Raji (cell line): ENCODE results near the gene MED27.

Source experiments
- POLR2A ChIP-seq: IDR thresholded peaks from 2 replicates; pipeline ENCODE4 v1.6.1; 2011; ENCODE audit warnings: low read depth, low read length, control low read depth; ENCODE audit not compliant: insufficient read depth

Gene MED27

DNA sequence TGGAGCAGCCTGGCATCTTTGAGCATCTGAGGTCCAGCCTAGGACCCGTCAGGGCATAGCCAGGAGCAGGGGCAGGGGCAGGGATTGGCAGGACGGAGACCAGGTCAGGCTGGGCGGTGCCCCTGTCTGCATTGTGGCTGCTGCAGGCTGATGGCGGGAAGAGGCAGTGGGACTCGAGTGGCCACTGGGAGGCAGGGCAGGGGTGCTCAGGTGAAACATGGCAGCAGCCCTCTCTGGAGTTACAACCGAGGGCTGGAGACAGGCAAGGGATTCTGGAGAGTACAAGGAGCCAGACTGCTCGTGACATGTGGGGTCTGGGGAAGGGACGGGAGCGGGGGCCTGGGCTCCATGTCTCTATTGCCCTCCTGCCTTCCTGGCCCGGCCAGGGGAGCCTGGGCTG is 242.4 kb downstream of the MED27 start:
- TF ChIP-seq POLR2A = no peak

DNA sequence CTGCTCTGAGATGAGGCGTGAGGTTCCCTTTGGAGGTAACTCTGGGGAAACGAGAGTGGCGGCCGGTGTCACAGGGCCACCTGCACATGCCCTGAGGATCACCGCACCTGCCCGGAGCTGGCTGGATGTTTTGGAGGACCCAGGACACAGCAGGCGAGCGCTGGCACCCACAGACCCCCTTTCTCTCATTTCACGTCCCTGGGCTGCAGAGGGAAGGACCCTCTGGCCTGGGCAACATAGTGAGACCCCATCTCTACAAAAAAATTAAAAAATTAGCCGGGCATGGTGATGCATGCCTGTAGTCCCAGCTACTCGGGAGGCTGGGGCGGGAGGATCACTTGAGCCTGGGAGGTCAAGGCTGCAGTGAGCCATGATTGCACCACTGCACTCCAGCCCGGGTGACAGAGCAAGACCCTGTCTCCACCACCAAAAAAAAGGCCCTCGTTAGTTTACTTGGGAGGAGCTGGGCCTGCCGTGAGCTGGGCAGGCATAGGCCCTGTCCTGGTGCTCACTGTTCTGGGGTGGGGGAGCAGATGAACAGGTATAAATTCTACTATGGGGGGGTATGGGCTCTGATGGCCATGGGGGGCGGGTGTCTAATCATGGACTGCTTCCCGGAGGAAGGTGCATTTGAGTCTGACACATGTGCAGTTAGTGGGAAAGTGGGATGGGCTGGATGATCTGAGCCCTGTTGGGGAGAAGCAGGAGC is 242.9 kb downstream of the MED27 start:
- TF ChIP-seq POLR2A = no peak

DNA sequence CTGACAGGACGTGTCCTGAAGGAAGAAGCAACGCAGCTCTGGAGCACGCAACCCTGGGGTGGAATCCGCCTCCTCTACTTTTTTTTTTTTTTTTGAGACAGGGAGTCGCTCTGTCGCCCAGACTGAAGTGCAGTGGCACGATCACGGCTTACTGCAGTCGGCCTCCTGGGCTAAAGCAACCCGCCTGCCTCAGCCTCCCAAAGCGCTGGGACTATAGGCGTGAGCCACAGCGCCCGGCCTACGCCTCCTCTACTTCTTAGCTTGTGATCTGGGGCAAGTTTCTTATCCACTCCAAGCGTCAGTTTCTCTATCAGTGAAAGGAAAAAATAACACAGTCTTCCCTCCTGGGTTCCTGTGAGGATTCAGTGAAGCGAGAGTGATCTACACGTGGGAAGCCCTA is 243.6 kb downstream of the MED27 start:
- no peak for TF ChIP-seq POLR2A

DNA sequence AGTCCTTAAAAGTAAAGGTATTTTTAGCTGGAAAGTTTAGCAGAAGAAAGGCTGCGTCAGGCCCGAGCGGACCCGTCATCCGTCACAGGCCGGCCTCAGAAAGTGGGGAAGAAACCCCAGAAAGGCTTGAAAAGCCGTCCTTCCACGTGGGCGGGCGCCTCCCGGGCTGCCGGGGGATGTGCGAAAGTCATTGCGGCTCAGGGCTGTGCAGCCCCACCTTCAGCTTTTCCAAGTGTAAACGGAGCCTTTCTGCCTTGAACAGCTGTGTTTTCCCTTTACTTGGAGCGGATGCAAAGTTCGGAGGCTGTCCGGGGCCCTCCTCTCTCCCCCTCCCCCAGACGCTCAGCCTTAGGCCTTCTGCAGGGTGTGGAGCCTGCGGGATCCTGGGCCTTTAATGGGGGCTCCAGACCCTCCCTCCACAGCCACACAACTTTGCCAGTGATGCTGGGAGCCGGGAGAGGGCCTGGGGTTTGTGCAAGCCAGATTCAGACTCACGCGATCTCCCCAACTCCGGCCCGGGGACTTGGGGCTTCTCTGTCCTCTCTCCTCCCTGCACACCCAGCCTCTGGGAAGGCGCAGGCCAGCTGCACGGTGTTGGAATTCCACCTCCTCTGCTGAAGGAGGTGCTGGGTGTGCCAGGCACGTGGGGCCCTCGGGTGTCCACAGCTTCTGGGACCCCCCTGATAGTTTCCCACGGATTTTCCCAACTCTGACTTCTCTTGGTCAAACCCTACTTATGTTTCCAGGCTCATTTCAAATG is 244.3 kb downstream of the MED27 start:
- no peak for TF ChIP-seq POLR2A

DNA sequence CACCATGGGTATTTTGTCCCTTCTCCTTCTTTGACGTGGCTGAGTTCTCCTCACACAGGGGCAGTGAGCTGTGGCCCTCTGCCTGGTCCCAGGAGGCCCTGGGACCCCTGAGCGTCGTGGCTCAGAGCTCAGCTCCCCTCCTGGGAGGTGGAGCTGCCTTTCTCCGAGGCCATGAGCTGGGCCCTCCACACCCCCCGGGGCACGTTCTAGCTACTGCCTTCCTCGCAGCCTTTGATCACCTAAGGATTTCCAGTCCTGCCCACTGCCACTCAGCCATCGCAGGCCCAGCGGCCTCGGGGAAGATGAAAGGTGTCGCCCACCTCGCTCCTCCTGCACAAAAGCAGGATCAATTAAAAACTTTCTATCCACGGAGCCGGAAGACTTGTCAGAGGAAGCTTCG is 244.9 kb downstream of the MED27 start:
- TF ChIP-seq POLR2A = no peak

DNA sequence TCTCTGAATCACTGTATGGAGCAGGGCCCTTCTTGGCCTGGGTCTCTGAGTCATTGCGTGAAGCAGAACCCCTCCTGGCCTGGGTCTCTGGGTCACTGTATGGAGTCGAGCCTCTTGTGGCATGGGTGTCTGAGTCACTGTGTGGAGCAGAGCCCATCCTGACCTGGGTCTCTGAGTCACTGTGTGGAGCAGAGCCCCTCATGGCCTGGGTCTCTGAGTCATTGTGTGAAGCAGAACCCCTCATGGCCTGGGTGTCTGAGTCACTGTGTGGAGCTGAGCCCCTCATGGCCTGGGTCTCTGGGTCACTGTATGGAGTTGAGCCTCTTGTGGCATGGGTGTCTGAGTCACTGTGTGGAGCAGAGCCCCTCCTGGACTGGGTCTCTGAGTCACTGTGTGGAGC is 245.8 kb downstream of the MED27 start:
- TF ChIP-seq POLR2A = no peak

DNA sequence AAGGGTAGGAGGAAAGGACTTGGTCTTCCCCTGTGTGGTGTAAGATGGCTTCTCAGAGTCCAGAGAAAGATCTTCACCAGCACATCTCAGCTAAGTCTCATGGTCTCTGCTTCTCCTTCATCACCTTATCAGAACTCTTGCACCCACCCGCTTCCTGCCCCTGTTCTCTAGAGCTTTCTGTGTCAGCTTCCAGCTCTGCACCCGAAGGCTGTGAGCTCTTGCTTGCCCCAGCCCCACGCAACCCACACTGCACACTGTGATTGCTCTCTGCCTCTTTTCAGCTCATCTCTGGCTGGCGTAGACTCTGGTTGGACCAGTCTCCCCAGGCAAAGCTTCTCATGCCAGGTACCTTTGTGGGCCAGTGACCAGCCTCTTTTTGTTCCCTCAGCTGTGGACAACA is 246.6 kb downstream of the MED27 start:
- no peak for TF ChIP-seq POLR2A

DNA sequence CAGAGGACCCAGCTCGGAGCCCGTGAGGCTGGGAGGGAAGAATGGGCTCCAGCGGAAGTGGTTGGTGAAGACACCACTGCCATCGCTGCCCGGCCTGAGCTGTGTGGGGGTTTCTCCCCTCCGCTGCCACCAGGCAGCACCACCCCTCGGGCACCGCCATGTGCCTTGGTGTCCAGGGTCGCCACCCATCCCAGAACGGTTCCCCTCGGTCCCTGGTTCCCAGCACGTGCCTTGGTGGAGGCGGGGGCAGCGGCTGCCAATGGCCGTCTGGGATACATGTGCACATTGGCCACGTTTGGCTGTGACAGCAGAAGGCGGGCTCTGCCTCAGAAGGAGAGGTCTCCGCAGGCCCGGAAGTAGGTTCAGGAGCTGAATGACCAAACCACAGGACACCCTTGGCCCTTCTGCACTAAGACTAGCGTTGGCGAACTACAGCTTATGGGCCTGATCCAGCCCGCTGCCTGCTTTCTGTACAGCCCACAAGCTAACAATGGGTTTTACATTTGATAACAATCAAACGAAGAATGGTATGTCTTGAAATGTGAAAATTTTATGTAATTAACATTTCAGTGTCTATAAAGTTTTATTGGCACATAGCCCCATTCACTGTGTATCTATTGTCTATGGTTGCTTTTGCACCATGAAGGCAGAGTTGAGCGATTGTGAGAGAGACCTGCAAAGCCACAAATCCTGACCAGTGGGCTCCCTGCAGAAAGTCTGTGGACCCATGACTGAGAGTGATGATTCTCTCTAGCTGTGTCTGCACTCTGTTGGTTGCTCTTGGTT is 248.1 kb downstream of the MED27 start:
- TF ChIP-seq POLR2A = no peak

DNA sequence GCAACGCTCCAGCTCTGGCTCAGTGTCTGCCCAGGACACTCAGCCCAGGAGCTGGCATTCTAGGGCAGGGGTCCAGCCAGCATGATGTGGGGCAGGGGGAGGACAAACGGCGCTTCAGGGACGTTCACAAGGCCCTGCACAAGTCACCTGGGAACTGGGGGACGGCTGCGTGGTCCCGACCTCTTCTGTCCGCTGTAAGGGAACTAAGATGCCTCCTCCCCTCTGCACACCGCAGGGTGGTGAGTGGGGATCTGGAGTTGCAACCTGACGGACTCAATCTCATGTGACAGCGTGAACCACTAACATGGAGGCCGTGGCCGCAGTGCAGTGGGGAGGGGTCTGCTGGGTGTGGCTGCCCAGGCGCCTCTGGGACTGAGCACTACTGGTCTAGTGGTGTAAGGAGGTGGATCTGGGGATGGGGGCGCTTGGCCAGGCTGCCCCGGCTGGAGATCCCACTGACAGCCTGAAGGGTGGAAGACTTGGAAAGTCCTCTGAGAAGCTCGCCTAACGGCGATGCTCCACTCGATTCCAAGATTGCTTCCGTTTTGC is 251.8 kb downstream of the MED27 start:
- no peak for TF ChIP-seq POLR2A

DNA sequence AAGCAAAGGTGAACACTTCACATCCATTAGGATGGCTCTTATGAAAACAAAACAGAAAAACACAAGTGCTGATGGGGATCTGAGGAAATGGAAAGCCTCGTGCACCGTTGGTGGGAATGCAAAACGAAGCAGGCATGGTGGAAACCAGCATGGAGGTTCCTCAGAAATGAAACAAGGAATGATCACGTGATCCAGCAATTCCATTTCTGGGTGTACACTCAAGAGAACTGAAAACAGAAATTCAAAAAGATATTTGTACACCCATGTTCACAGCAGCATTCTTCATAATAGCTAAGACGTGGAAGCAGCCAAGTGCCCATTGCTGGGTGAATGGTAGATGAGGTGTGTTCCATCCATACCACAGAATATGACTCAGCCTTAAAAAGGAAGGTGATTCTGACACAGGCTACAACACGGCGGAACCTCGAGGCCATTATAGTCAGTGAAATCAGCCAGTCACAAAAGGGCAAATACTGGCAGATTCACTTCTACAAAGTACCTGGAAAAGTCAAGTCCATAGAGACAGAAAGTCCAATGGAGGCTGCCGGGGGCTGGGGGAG is 252.6 kb downstream of the MED27 start:
- no peak for TF ChIP-seq POLR2A

DNA sequence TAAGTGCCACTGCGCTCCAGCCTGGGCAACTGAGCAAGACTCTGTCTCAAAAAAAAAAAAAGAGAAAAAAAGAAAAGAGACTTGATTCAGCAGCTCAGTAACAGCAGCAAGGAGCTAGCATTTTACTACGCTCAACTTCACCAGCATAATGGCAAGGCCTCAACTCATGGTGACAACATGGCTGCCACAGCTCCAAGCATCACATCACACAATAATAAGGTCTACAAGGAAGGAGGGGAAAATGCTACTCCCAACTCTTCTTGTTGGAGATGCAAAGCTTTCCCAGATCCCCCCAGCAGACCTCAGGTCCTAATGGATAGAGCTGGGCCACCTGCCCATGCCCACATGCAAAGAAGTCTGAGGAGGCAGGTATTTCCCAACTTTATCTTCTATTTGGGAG is 253.6 kb downstream of the MED27 start:
- TF ChIP-seq POLR2A = no peak

DNA sequence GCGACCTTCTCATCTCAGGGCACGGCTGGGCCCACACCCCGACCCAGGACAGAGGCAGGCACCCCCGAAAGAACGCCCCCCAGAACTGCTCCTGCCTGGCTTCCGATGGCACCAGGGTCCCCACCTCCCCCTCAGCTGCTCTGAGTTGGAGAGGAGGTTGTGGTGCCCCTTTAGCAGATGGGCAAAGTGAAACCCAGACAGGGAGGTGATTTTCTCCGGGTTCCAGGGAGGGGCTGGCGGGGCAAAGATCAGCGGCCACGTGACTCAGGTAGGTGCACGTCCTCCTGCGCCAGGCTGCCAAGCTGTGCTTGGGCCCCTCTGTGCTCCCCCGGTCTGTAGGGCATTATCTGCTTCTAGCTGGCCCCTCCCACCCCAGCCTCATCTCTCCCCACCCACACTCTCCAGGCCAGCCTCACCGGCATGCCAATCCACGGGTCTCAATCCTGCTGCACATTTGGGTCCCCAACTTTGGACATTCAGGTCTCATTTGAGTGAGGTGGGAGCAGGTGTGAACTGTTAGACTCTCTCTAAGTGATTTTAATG is 254.6 kb downstream of the MED27 start:
- no peak for TF ChIP-seq POLR2A

DNA sequence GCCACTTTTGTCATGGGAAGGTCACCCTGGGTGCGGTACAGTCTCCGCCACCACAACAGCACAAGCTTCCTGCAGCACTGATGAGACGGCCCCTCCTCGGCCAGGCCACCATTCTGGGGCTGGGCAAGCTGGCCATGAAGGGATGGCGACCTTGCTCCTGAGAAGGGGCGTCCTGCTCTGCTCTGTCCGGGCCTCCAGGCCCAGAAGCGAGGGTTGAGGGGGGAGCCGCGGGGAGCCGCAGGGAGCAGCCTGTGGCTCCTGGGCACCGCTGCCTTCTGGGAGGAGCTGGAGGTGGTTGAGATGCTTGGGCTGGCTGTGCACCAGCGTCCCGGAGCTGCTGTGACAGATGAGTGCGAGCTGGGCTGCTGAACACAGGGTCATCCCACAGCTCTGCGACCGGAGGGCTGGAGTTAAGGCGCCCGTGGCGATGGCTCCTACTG is 255.5 kb downstream of the MED27 start:
- TF ChIP-seq POLR2A = no peak

DNA sequence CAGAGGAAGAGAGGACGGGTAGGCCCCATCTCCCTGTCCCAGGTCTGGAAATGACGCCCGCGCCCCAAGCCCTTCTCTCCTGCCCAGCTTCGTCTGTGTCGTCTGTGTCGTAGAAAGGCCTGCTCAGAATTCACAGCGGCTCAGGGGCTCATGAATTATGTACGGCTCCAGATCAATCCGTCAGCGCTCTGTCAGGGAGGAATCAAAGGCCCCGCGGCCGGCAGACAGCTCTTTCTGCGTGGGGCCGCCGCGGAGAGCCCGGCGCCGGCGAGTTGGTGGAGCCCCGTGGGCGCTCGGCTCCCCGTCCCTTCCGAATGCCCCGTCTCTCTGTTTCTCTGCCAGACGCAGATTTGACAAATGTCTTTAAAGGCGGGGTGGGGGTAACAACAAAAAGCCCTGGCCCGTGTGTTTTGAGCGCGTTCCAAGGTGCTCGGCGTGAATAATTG is 255.9 kb downstream of the MED27 start:
- TF ChIP-seq POLR2A = no peak

DNA sequence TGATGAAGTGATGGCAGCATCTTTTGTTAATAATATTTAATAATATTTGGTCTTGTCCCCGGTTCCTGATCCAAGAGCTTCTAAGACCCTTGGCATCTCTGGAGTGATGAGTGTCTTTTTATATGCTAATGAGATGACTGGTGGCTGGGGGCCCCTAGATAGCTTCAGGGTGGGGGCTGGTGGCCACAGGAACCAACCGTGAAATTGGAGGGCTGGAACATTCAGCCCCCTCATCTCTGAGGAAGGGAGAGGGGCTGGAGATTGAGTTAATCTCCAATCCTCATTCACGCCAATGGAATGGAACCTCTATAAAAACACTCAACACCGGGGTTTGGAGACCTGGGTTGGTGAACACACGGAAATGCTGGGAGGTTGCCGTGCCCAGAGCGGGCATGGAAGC is 261.6 kb downstream of the MED27 start:
- TF ChIP-seq POLR2A = no peak

DNA sequence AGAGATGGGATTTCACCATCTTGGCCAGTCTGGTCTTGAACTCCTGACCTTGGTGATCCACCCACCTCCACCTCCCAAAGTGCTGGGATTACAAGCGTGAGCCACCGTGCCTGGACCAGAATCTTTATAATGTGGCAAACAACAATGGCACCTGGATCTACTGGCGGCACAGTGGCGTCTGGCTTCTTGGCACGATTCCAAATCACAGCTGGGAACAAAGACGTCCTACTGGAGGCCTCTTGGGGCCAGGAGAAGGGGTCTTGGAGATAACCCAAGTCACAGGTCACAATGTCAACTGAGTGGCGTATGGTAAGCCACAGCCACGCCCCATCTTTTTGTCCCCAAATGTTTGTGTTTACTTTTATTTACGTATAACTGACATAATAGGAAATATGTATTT is 262.0 kb downstream of the MED27 start:
- TF ChIP-seq POLR2A = no peak

DNA sequence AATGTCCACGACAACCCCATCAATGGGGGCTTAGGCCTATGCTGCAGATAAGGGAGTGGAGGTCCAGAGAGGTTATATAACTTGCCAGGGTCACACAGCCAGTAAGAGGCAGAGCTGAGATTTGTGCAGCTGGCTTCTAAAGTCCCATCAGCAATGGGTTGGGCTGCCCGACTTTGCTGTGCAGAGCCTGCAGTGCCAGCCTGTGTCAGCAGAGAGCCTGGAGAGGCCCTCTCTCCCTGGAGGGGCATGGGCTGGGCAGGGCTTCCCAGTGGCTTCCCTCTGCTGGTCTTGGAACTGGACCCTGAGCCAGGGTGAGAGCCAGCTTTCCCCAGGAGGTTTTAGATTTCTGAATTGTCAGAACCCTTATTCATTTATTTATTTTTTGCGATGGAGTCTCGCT is 262.6 kb downstream of the MED27 start:
- no peak for TF ChIP-seq POLR2A
